ENCODE measurements around the gene COL9A1.

GRCh38 chr6:70309243-70309642, 6.4 kb upstream of the COL9A1 start:
- TF ChIP-seq, protein P1, sequence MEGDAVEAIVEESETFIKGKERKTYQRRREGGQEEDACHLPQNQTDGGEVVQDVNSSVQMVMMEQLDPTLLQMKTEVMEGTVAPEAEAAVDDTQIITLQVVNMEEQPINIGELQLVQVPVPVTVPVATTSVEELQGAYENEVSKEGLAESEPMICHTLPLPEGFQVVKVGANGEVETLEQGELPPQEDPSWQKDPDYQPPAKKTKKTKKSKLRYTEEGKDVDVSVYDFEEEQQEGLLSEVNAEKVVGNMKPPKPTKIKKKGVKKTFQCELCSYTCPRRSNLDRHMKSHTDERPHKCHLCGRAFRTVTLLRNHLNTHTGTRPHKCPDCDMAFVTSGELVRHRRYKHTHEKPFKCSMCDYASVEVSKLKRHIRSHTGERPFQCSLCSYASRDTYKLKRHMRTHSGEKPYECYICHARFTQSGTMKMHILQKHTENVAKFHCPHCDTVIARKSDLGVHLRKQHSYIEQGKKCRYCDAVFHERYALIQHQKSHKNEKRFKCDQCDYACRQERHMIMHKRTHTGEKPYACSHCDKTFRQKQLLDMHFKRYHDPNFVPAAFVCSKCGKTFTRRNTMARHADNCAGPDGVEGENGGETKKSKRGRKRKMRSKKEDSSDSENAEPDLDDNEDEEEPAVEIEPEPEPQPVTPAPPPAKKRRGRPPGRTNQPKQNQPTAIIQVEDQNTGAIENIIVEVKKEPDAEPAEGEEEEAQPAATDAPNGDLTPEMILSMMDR (IDR thresholded peaks at IDR 0.05; ENCODE audit: insufficient read depth, low read length, poor library complexity, severe bottlenecking): no peak
- TF ChIP-seq EZH2phosphoT487 (conservative IDR thresholded peaks at IDR 0.05; ENCODE audit: low read length): no peak
